GM10266 (cell line): Measurements from ENCODE around the gene ADARB1.

Experiments used
- DNase-seq: peaks from one replicate; pipeline ENCODE4 v3.0.0; 2012; ENCODE audit errors: extremely low spot score
- CTCF ChIP-seq: IDR thresholded peaks from 2 replicates; pipeline ENCODE4 v1.5.1; 2012; ENCODE audit warnings: mild to moderate bottlenecking, low read depth; ENCODE audit not compliant: control insufficient read depth, insufficient read depth; ENCODE audit errors: missing control alignments

Gene ADARB1

GRCh38 chr21:45156459-45156858 lies 82.1 kb downstream of the ADARB1 start:
- no peak for TF ChIP-seq CTCF
- DNase-seq: no peak

- TF ChIP-seq CTCF: no peak
- no peak for DNase-seq
Observed at GRCh38 chr21:45157932-45158331, 83.6 kb downstream of the ADARB1 start.

- no peak for DNase-seq
- TF ChIP-seq CTCF: no peak
Observed at GRCh38 chr21:45158491-45159423, 84.4 kb downstream of the ADARB1 start.

GRCh38 chr21:45160198-45160597 lies 85.8 kb downstream of the ADARB1 start:
- no peak for TF ChIP-seq CTCF
- DNase-seq: no peak

- DNase-seq: no peak
- no peak for TF ChIP-seq CTCF
Observed at GRCh38 chr21:45161038-45161945, 86.9 kb downstream of the ADARB1 start.

- no peak for TF ChIP-seq CTCF
- DNase-seq: no peak
Observed at GRCh38 chr21:45162115-45162514, 87.7 kb downstream of the ADARB1 start.
